GM12874 (cell line): ENCODE results near the gene CSF1.

ENCODE experiments used
- CTCF ChIP-seq: IDR thresholded peaks from 2 replicates; pipeline ENCODE4 v1.5.1; 2011; ENCODE audit warnings: low read depth, mild to moderate bottlenecking, control low read depth, low read length, moderate library complexity; ENCODE audit not compliant: insufficient read depth

CSF1 gene

DNA sequence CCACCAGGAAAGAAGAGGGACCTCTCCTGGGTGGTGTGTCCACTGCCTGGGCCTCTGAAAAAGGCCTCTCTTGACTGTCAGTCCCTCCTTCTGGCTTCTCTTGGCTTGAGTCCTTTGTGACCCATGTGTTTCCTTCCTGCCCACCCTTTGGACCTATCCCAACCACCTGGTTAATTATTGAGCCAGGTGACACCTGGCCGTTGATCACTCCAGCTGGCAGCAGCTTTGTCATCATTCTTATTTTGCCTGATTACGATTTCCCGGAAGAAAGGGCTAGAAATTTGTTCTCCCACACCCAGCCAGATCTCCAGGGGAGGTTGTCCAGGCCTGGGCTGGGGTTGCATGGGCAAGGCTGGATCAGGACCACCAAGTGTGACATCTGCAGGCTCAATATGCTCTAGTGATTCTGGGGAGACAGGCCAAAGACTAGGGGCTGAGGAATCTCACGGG is 24.8 kb downstream of the CSF1 start:
- no peak for TF ChIP-seq CTCF

DNA sequence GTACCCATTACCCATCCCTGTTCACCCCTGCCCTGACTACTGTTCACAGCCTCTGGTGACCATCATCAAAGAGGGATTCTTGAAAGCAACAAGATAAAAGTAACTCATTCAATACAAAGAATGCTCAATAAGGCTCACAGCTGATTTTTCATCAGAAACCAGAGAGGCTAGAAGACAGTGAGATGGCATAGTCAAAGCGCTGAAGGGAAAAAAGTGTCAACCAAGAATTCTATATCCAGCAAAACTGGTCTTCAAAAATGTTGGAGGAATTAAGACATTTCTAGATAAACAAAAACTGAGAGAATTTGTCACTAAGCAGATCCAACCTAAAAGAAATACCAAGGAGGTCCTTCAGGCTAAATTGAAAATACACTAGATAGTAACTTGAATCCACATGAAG is 27.1 kb downstream of the CSF1 start:
- no peak for TF ChIP-seq CTCF

DNA sequence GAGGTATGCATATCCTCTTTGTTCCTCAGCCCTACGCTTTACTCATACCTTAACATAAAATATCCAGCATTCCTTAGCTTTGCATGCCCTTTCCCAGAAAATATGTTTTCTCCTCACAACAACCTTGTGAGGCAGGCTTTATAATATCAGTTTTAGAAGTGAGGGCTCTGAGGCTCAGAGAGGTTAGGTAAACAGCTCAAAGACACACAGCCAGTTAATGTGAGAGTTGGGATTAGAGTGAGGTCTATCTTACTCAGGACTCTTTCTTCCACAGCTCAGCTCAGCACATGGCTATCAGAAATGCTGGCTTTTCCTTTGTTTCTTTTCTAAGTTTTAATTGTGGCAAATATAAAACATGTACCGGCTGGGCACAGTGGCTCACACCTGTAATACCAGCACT is 27.9 kb downstream of the CSF1 start:
- TF ChIP-seq CTCF, result no peak

DNA sequence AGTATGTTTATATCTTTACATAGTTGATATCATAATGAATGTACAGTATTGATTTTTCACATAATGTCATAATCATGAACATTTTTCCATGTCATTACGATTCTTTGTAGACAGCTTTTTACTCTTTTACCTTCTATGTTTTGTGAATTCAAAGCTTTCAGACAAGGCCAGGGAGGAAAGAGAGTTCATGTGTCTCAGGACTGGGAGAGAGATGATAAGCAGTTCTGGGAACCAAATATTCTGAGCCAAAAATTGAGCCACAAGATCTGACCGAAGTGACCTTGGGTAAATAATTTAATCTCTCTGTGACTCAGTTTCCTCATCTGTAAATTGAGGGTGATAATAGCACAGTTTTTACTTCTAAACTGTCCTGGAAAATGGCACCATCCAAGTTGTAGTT is 31.8 kb downstream of the CSF1 start:
- no peak for TF ChIP-seq CTCF

- no peak for TF ChIP-seq CTCF
These were observed 33.9 kb downstream of the CSF1 start for GRCh38 chr1:109944541-109944940.

GRCh38 chr1:109946511-109946910 is 35.9 kb downstream of the CSF1 start:
- TF ChIP-seq CTCF, result no peak

- TF ChIP-seq CTCF, result no peak
These were observed 37.1 kb downstream of the CSF1 start for GRCh38 chr1:109947582-109948284.

GRCh38 chr1:109948285-109948630 is 37.6 kb downstream of the CSF1 start:
- no peak for TF ChIP-seq CTCF
